Spleen (tissue), 11 donors: ENCODE results near the gene FHIT. TPM values are rescaled to one million over a fixed set of nuclear protein-coding genes. Genes with fewer than 3 reads are reported as not detected.
"Not testable (repeated sequence)": the region's sequence is repeated elsewhere in the genome, so short reads cannot be mapped to it uniquely, and the experiment has no call there.

Source experiments
- DNase-seq: peaks from one replicate; pipeline ENCODE4 v3.0.0-alpha.2; 2020
- H3K27ac ChIP-seq, 8 donors: fragments of 200-600 bp; sonication (generic) in 7 of 8; 1 replicate in 4 of 8; 2 replicates in 4 of 8; pipeline versions ENCODE4 v1.5.0 to v1.8.0; 2016 to 2021; ENCODE audit warnings: inconsistent platforms in 4 of 8, mild to moderate bottlenecking in 4 of 8, moderate library complexity in 1 of 8
- H3K27me3 ChIP-seq, 7 donors: fragments of 200-600 bp; sonication (generic) in 6 of 7; replicated peaks in 1 of 7; 1 replicate in 4 of 7; 2 replicates in 3 of 7; pipeline versions ENCODE4 v1.5.0 to v1.8.0; 2016 to 2021; ENCODE audit warnings: inconsistent platforms in 3 of 7, mild to moderate bottlenecking in 1 of 7
- H3K36me3 ChIP-seq, 6 donors: fragments of 200-600 bp; sonication (generic) in 5 of 6; 1 replicate in 4 of 6; 2 replicates in 2 of 6; pipeline versions ENCODE4 v1.5.0 to v1.8.0; 2016 to 2021; ENCODE audit warnings: inconsistent platforms in 2 of 6
- H3K4me1 ChIP-seq, 6 donors: fragments of 200-600 bp; sonication (generic) in 5 of 6; 1 replicate in 3 of 6; 2 replicates in 3 of 6; pipeline versions ENCODE4 v1.5.0 to v1.8.0; 2016 to 2021; ENCODE audit warnings: inconsistent platforms in 3 of 6
- H3K4me3 ChIP-seq, 8 donors: fragments of 200-600 bp; sonication (generic) in 7 of 8; 1 replicate in 4 of 8; 2 replicates in 4 of 8; pipeline versions ENCODE4 v1.5.0 to v1.8.0; 2016 to 2021; ENCODE audit warnings: inconsistent platforms in 4 of 8, mild to moderate bottlenecking in 4 of 8, moderate library complexity in 2 of 8
- H3K9me3 ChIP-seq, 8 donors: fragments of 200-600 bp; sonication (generic) in 7 of 8; 1 replicate in 4 of 8; 2 replicates in 4 of 8; pipeline versions ENCODE4 v1.5.0 to v1.8.0; 2016 to 2021; ENCODE audit warnings: inconsistent platforms in 4 of 8
- CTCF ChIP-seq, 11 experiments: fragments of 200-600 bp in 7 of 11; fragments of 450-650 bp in 4 of 11; sonication (generic) in 4 of 11; IDR thresholded peaks in 8 of 11; conservative IDR thresholded peaks in 3 of 11; 1 replicate in 7 of 11; 2 replicates in 4 of 11; pipeline versions ENCODE4 v1.4.0 to v1.8.0; 2016 to 2021; ENCODE audit warnings: antibody characterized with exemption in 11 of 11, inconsistent platforms in 4 of 11, mild to moderate bottlenecking in 1 of 11
- POLR2A ChIP-seq, 3 donors: fragments of 450-650 bp; IDR thresholded peaks; one replicate each; pipeline ENCODE4 v1.5.1; 2017; ENCODE audit warnings: antibody characterized with exemption in 3 of 3, mild to moderate bottlenecking in 1 of 3
- POLR2AphosphoS5 ChIP-seq, 3 donors: sonication (generic); formaldehyde crosslinking; IDR thresholded peaks; one replicate each; pipeline ENCODE4 v1.5.1; 2017; ENCODE audit warnings: antibody characterized with exemption in 3 of 3
- WGBS, 5 donors: extraction: QIAGEN DNeasy Blood & Tissue Kit in 3 of 5; methylation state at CpG; one replicate each; pipeline versions ENCODE4 v1.1.5 to v1.1.7; 2013 to 2018; 5-methylcytosine and 5-hydroxymethylcytosine counted together
- intact Hi-C: fragments of 100-400 bp; cut with DNase I; formaldehyde crosslinking; loops from one replicate; pipeline ENCODE4 v1.15.0; 2023; ENCODE audit warnings: low total_unique reads
- polyA plus RNA-seq, 3 donors: library from polyadenylated mRNA; stranded (reverse); fragments of 200-250 nt; gene quantifications; one replicate each; pipeline ENCODE4 v1.2.1, GENCODE V29; 2013
- total RNA-seq, 7 donors: library from RNA; depleted of rRNA in 3 of 7; stranded (reverse); fragments of >200 nt in 3 of 7; fragmentation: NEBNext Ultra II Directional in 4 of 7; extraction: Animal tissue kit (Norgen Biotek cat#: 25700) in 4 of 7; gene quantifications; one replicate each; pipeline versions ENCODE4 v1.1.0 to v1.2.1, GENCODE V29; 2016 to 2021
- donor health status: healthy with polysubstance abuse.
- donor health status: DM: no; HTN: no; CAD: no; lungs with moderate emphysema.
- donor health status: DM: no; HTN: no; CAD: no.
- donor health status: Bipolar disorder and iron deficiency.
- donor health status: healthy.
- donor health status: DM: no; HTN: no; CAD: no.
- donor health status: DM: yes; HTN: yes; CAD: no.

Gene FHIT
- total and polyA plus RNA-seq, 10 donors: 4.1 to 23.1 (median 12.2) TPM

DNA sequence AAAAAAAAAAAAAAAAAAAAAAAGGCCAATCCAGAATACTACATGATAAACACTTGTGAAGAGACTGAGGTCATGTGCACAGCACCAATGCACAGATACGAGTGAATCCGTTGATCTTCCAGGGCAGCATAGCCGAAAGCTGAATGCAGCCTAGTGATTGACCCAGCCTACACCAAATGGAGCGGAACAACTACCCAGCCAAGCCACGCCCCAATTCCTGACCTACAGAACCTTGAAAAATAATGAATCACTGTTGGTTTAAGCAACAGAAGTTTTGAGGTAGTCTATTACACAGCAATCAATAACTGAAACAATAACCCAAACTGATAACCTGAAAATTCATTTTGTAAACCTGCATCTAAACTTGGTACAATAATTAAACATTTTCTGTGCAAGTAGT is 361.0 kb downstream of the FHIT start:
- H3K9me3 ChIP-seq: no peaks in the 10 kb centered on the region
- no peaks in the 10 kb centered on the region for H3K27me3 ChIP-seq
- H3K4me1 ChIP-seq: no peaks in the 10 kb centered on the region
- H3K4me3 ChIP-seq: no peak overlapping the region
- H3K27ac ChIP-seq: no peak overlapping the region
- 75 to 96% (median 80%) methylated on average over 5 of the region's 5 CpGs for WGBS, 5 donors
- TF ChIP-seq CTCF (IDR thresholded peaks at IDR 0.05 in 8 of 11, conservative IDR thresholded peaks at IDR 0.05 in 3 of 11) (no peak), POLR2AphosphoS5 (IDR thresholded peaks at IDR 0.05) (no peak), POLR2A (IDR thresholded peaks at IDR 0.05) (no peak)
- no peaks in the 10 kb centered on the region for H3K36me3 ChIP-seq
- DNase-seq: no peak
- intact Hi-C loops: no loop called here

DNA sequence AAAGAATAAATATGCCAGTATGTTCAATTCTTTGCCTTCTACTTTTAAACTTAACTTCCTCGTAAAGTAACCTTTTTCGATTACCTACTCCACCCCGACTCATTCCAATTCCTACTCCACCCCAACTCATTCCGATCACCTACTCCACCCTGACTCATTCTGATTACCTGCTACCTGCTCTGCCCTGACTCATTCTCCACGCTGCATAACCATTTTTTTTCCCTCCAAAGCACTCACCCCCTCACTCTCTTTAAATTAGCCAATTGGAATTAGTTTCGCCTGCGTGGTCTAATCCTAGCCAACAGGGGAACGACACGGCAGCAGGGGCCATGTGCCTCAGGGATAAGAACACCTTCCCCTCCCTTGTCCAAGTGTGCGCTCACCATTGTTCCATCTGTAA is 362.3 kb downstream of the FHIT start:
- H3K4me1 ChIP-seq, H3K36me3 ChIP-seq, H3K9me3 ChIP-seq, DNase-seq, H3K27me3 ChIP-seq, intact Hi-C loops, H3K4me3 ChIP-seq, H3K27ac ChIP-seq: not testable (repeated sequence)
- 93 to 98% (median 96%) methylated on average over 10 of the region's 10 CpGs for WGBS, 5 donors

DNA sequence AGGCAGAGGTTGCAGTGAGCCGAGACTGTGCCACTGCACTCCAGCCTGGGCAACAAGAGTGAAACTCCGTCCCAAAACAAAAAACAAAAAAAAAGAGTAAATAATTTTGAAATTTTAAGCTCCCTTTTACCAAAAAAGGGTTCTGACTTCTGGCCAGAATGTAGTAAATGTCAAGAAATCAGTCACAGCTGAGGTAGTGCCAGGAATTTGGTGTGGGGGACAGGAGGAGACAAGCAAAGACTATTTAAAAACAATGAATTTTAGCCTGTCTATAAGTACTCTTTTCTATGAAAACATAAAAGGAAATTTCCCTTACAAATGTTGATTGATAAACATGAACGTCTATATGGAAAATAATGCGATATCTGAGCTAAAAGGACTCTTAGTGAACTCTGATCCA is 363.7 kb downstream of the FHIT start:
- no peak overlapping the region for H3K4me3 ChIP-seq
- no peaks in the 10 kb centered on the region for H3K36me3 ChIP-seq
- no peak overlapping the region for H3K27ac ChIP-seq
- no peak for TF ChIP-seq POLR2AphosphoS5 (IDR thresholded peaks at IDR 0.05)
- no peak for TF ChIP-seq CTCF (IDR thresholded peaks at IDR 0.05 in 8 of 11, conservative IDR thresholded peaks at IDR 0.05 in 3 of 11)
- H3K4me1 ChIP-seq: no peaks in the 10 kb centered on the region
- 84 to 95% (median 91%) methylated on average over 4 of the region's 4 CpGs for WGBS, 5 donors
- H3K27me3 ChIP-seq: no peaks in the 10 kb centered on the region
- DNase-seq: no peak
- intact Hi-C loops: no loop called here
- peaks cover 0 to 19% (median 14%) of the 10 kb centered on the region in 8 donors for H3K9me3 ChIP-seq

DNA sequence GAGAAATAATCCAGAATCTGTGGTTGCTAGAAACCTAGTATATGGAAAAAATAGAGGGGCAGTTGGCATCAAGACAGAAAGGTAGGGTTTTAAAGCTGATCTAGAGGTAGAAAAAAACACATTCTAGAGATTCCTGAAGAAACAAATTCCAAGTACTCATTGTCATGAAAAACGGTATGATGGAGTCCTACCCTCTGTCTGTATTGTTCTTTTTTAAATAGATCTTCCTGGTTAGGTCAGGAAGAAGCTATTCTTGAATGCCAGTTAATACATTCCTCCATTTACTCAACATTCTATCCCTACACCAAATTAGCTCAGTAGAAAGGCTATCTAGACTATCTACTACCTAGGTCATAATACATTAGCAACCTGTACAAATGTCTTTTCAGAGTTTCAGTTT is 364.7 kb downstream of the FHIT start:
- TF ChIP-seq POLR2AphosphoS5 (IDR thresholded peaks at IDR 0.05): no peak
- H3K27ac ChIP-seq: no peak overlapping the region
- no peaks in the 10 kb centered on the region for H3K27me3 ChIP-seq
- intact Hi-C loops: no loop called here
- H3K36me3 ChIP-seq: no peaks in the 10 kb centered on the region
- H3K4me1 ChIP-seq: no peaks in the 10 kb centered on the region
- peaks cover 0 to 25% (median 18%) of the 10 kb centered on the region in 8 donors for H3K9me3 ChIP-seq
- WGBS, 5 donors: 57 to 67% (median 66%) methylated on average over 1 of the region's 1 CpG
- H3K4me3 ChIP-seq: no peak overlapping the region
- DNase-seq: no peak

DNA sequence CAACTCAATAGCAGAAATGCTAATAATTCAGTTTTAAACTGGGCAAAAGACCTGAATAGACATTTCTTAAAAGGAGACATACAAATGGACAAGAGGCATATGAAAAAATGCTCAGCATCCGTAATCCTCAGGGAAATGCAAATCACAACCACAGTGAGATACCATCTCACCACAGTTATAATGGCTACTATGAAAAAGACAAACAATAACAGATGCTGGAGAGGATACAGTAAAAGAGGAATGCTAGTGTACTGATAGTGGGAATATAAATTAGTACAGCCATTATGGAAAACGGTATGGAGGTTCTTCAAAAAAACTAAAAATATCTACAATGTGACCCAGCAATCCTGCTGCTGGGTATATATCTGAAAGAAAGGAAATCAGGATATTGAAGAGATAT is 367.2 kb downstream of the FHIT start:
- TF ChIP-seq POLR2AphosphoS5 (IDR thresholded peaks at IDR 0.05) (no peak), POLR2A (IDR thresholded peaks at IDR 0.05) (no peak), CTCF (IDR thresholded peaks at IDR 0.05 in 8 of 11, conservative IDR thresholded peaks at IDR 0.05 in 3 of 11) (no peak)
- no peaks in the 10 kb centered on the region for H3K4me1 ChIP-seq
- peaks cover 6 to 50% (median 42%) of the 10 kb centered on the region in 8 donors for H3K9me3 ChIP-seq
- 68 to 89% (median 80%) methylated on average over 2 of the region's 2 CpGs for WGBS, 5 donors
- no peak for DNase-seq
- H3K27ac ChIP-seq: no peak overlapping the region
- H3K27me3 ChIP-seq: no peaks in the 10 kb centered on the region
- intact Hi-C loops: no loop called here
- no peaks in the 10 kb centered on the region for H3K36me3 ChIP-seq
- no peak overlapping the region for H3K4me3 ChIP-seq
